ENCODE measurements around the gene CNST. TPM values are rescaled to one million over a fixed set of nuclear protein-coding genes. Genes with fewer than 3 reads are reported as not detected.
"Not testable (repeated sequence)": the region's sequence is repeated elsewhere in the genome, so short reads cannot be mapped to it uniquely, and the experiment has no call there.

The CNST gene
- polyA plus RNA-seq, 1 donor = 16.1 TPM

DNA sequence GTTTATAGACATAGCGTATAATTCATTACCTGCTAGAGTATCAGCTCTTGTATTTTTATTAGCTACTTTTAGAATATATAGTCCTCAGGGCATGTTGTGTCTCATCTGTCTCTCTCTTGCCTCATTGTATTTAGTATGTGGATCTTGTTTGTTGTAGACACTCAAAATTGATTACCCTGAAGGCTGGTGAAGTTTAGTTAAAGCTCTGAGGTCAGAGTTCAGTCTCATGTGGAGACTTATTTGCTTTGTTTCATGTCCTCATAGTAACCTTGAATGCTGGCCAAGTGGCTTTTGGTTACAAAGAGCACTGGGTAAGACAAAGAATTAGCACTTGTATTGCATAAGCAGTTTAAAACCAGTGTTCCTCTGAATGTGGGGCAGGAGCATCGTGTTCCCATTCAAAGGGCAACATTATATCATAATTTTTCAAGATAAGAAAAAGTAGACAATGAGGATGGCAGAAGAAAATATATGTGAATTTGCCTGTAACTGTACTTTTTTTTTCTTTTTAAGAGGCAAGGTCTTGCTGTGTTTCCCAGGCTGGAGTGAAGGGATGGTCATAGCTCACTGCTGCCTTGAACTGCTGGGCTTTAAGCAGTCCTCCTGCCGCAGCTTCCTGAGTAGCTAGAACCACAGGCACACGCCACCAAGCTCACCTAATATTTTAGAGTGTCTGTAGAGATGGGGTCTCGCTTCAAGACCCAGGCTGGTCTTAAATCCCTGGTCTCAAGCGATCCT is 17.4 kb downstream of the CNST start:
- WGBS (ENCODE audit: insufficient coverage, low lambda C conversion rate) = 83% methylated on average over 2 of the region's 6 CpGs
- peak in 1 of 2 donors; percentile 81 for DNase-seq
- no peaks in the 10 kb centered on the region for H3K27me3 ChIP-seq (ENCODE audit: control insufficient read depth, insufficient read depth, low read length)
- no peak overlapping the region for H3K4me3 ChIP-seq (ENCODE audit: low read length)
- H3K27ac ChIP-seq (ENCODE audit: low read length) = peak overlapping the region; percentile 53
- H3K36me3 ChIP-seq (ENCODE audit: control insufficient read depth, insufficient read depth, low read length) = no peaks in the 10 kb centered on the region
- H3K4me1 ChIP-seq (ENCODE audit: control insufficient read depth, insufficient read depth, low read length) = peaks cover 11% of the 10 kb centered on the region
- no peaks in the 10 kb centered on the region for H3K9me3 ChIP-seq (ENCODE audit: control insufficient read depth, low read depth, low read length)

GRCh38 chr1:246587032-246587431 is 20.8 kb downstream of the CNST start:
- no peak for DNase-seq
- Histone ChIP-seq H3K4me1 (ENCODE audit: control insufficient read depth, insufficient read depth, low read length) (peaks cover 9% of the 10 kb centered on the region), H3K27me3 (ENCODE audit: control insufficient read depth, insufficient read depth, low read length) (no peaks in the 10 kb centered on the region), H3K27ac (ENCODE audit: low read length) (no peak overlapping the region), H3K9me3 (ENCODE audit: control insufficient read depth, low read depth, low read length) (no peaks in the 10 kb centered on the region), H3K36me3 (ENCODE audit: control insufficient read depth, insufficient read depth, low read length) (peaks cover 6% of the 10 kb centered on the region), H3K4me3 (ENCODE audit: low read length) (no peak overlapping the region)
- no CpG with 5 or more reads among the region's 3 CpGs for WGBS (ENCODE audit: insufficient coverage, low lambda C conversion rate)

DNA sequence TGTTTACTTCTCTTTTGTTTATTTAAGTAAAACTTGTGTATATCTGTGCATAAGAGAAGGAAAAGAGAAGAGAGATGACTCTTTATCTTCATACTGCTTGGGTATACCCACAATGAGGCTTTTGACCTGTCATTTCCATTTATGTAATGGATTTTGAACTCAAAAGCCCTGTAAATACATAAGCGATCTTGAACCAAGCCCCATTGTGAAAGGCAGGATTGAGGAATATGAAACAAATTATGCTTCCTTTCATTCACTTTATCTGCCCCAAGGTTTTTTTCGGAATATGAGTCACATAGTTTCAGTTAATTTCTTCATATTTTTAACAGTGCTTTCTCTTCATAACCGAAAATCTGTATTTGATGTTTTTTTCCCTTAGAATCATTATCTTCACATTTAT is 21.4 kb downstream of the CNST start:
- H3K36me3 ChIP-seq (ENCODE audit: control insufficient read depth, insufficient read depth, low read length) = peaks cover 6% of the 10 kb centered on the region
- H3K4me3 ChIP-seq (ENCODE audit: low read length) = no peak overlapping the region
- peak overlapping the region; percentile 30 for H3K27ac ChIP-seq (ENCODE audit: low read length)
- H3K9me3 ChIP-seq (ENCODE audit: control insufficient read depth, low read depth, low read length) = no peaks in the 10 kb centered on the region
- WGBS (ENCODE audit: insufficient coverage, low lambda C conversion rate) = 69% methylated on average over 2 of the region's 3 CpGs
- H3K4me1 ChIP-seq (ENCODE audit: control insufficient read depth, insufficient read depth, low read length) = peaks cover 6% of the 10 kb centered on the region
- DNase-seq = peak in 1 of 2 donors; percentile 61
- H3K27me3 ChIP-seq (ENCODE audit: control insufficient read depth, insufficient read depth, low read length) = no peaks in the 10 kb centered on the region

DNA sequence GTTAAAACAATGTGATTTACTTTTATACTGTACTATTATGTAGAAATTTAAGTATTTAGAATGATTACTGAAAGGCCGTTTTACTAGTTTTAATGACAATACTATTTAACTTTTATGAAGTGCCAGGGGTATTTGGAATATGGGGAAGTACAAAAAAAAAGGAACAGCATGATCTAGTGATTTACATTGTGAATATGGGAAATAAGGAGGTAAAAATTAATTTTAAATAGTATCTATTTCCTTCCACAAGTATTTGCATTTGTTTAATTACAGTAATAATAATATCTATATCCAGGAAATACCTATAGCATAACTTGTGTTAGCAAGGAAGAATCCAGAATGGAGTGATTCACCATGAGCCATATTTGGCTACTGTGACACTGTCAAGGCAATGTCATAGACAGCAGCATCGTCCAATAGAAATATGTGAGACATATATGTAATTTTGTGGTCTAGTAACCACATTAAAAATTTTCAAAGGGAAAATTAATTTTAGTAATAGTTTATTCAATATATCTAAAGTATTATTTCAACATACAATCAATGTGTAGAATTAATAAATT is 22.0 kb downstream of the CNST start:
- Histone ChIP-seq H3K27me3 (ENCODE audit: control insufficient read depth, insufficient read depth, low read length) (no peaks in the 10 kb centered on the region), H3K4me3 (ENCODE audit: low read length) (no peak overlapping the region), H3K27ac (ENCODE audit: low read length) (no peak overlapping the region), H3K9me3 (ENCODE audit: control insufficient read depth, low read depth, low read length) (no peaks in the 10 kb centered on the region), H3K4me1 (ENCODE audit: control insufficient read depth, insufficient read depth, low read length) (peaks cover 6% of the 10 kb centered on the region), H3K36me3 (ENCODE audit: control insufficient read depth, insufficient read depth, low read length) (peaks cover 6% of the 10 kb centered on the region)
- 100% methylated on average over 1 of the region's 2 CpGs for WGBS (ENCODE audit: insufficient coverage, low lambda C conversion rate)
- no peak for DNase-seq

DNA sequence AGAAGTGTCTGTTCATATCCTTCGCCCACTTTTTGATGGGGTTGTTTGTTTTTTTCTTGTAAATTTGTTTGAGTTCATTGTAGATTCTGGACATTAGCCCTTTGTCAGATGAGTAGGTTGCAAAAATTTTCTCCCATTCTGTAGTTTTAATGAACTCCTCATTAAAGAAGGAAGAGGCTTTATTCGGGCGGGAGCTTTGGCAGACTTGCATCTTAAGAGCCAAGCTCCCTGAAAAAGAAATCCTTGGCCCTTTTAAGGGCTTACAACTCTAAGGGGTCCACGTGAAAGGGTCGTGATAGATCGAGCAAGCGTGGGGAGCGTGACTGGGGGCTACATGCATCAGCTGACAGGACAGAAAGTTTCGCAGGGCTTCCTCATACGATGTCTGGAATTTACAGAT is 23.7 kb downstream of the CNST start:
- WGBS (ENCODE audit: insufficient coverage, low lambda C conversion rate) = 80% methylated on average over 2 of the region's 10 CpGs
- not testable (repeated sequence) for H3K4me1 ChIP-seq (ENCODE audit: control insufficient read depth, insufficient read depth, low read length); H3K4me3 ChIP-seq (ENCODE audit: low read length); H3K27me3 ChIP-seq (ENCODE audit: control insufficient read depth, insufficient read depth, low read length); H3K27ac ChIP-seq (ENCODE audit: low read length); H3K36me3 ChIP-seq (ENCODE audit: control insufficient read depth, insufficient read depth, low read length); DNase-seq; H3K9me3 ChIP-seq (ENCODE audit: control insufficient read depth, low read depth, low read length)

DNA sequence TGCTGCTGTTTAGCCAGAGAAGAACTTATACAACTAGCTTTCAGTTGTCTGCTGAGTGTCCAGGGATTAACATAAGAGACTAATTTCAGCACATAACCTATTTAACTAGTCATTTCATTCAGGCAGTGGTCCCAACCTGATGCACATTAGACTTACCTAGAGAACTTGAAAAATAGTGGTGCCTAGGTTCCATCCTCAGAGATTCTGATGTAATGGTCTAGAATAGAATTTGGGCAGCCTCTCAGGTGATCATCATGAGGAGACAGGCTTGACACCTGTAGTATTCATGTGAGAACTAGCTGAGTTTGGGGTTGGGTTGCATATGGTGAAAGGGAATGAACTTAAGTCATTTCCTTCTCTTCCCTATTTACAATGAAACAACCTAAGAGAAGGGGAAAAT is 24.8 kb downstream of the CNST start:
- no peak overlapping the region for H3K4me3 ChIP-seq (ENCODE audit: low read length)
- DNase-seq = no peak
- H3K27me3 ChIP-seq (ENCODE audit: control insufficient read depth, insufficient read depth, low read length) = no peaks in the 10 kb centered on the region
- peaks cover under 1% of the 10 kb centered on the region for H3K9me3 ChIP-seq (ENCODE audit: control insufficient read depth, low read depth, low read length)
- H3K36me3 ChIP-seq (ENCODE audit: control insufficient read depth, insufficient read depth, low read length) = peaks cover 13% of the 10 kb centered on the region
- no peaks in the 10 kb centered on the region for H3K4me1 ChIP-seq (ENCODE audit: control insufficient read depth, insufficient read depth, low read length)
- no peak overlapping the region for H3K27ac ChIP-seq (ENCODE audit: low read length)

DNA sequence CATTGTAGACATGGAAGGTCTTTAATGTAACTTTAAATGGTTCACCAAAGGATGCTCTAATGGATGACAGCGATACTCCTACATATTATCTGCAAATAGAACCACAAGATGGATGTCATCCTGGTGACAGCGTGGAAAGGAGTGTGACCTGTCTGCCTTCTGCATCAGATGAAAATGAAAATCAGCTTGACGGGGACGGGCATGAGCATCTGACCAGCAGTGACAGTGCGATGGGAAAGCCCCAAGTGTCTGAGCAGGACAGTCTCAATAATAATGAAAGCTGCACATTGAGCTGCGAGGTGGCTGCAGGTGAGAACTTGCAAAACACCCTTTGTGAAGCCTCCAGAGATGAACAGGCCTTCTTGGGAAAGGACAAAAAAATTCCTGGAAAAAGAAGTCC is 25.2 kb downstream of the CNST start:
- Histone ChIP-seq H3K4me1 (ENCODE audit: control insufficient read depth, insufficient read depth, low read length) (no peaks in the 10 kb centered on the region), H3K4me3 (ENCODE audit: low read length) (no peak overlapping the region), H3K36me3 (ENCODE audit: control insufficient read depth, insufficient read depth, low read length) (peaks cover 13% of the 10 kb centered on the region), H3K27ac (ENCODE audit: low read length) (no peak overlapping the region), H3K9me3 (ENCODE audit: control insufficient read depth, low read depth, low read length) (peaks cover 3% of the 10 kb centered on the region), H3K27me3 (ENCODE audit: control insufficient read depth, insufficient read depth, low read length) (no peaks in the 10 kb centered on the region)
- no peak for DNase-seq
- WGBS (ENCODE audit: insufficient coverage, low lambda C conversion rate) = 100% methylated on average over 1 of the region's 6 CpGs

- H3K9me3 ChIP-seq (ENCODE audit: control insufficient read depth, low read depth, low read length) = peaks cover 3% of the 10 kb centered on the region
- no peak overlapping the region for H3K27ac ChIP-seq (ENCODE audit: low read length)
- no CpG with 5 or more reads among the region's 13 CpGs for WGBS (ENCODE audit: insufficient coverage, low lambda C conversion rate)
- H3K36me3 ChIP-seq (ENCODE audit: control insufficient read depth, insufficient read depth, low read length) = peaks cover 13% of the 10 kb centered on the region
- H3K4me3 ChIP-seq (ENCODE audit: low read length) = no peak overlapping the region
- no peaks in the 10 kb centered on the region for H3K27me3 ChIP-seq (ENCODE audit: control insufficient read depth, insufficient read depth, low read length)
- no peaks in the 10 kb centered on the region for H3K4me1 ChIP-seq (ENCODE audit: control insufficient read depth, insufficient read depth, low read length)
- DNase-seq = no peak
Measured at GRCh38 chr1:246591958-246592357, 25.7 kb downstream of the CNST start.

DNA sequence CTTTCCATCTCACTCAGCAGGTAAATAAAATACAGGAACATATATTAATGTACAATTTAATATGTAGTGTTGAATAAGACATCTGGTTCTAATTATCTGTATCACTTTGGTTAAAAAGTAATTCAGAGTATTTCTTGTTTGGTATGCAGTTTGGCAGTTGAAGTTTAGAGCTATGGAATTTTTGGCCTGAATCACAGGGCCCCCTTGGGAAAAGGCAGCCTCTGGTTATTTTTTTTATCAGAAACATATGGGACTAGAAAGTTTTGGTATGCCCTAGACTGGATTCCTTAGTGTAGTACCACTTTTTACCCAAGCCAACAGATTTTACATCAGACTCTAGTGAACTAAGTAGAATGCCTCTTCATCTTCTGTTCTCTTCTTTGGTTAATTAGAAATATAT is 26.4 kb downstream of the CNST start:
- H3K4me3 ChIP-seq (ENCODE audit: low read length) = no peak overlapping the region
- peaks cover 3% of the 10 kb centered on the region for H3K9me3 ChIP-seq (ENCODE audit: control insufficient read depth, low read depth, low read length)
- H3K36me3 ChIP-seq (ENCODE audit: control insufficient read depth, insufficient read depth, low read length) = peaks cover 17% of the 10 kb centered on the region
- H3K4me1 ChIP-seq (ENCODE audit: control insufficient read depth, insufficient read depth, low read length) = no peaks in the 10 kb centered on the region
- H3K27ac ChIP-seq (ENCODE audit: low read length) = no peak overlapping the region
- H3K27me3 ChIP-seq (ENCODE audit: control insufficient read depth, insufficient read depth, low read length) = no peaks in the 10 kb centered on the region
- DNase-seq = no peak

GRCh38 chr1:246595146-246595545 is 28.9 kb downstream of the CNST start:
- no peaks in the 10 kb centered on the region for H3K27me3 ChIP-seq (ENCODE audit: control insufficient read depth, insufficient read depth, low read length)
- H3K27ac ChIP-seq (ENCODE audit: low read length) = no peak overlapping the region
- peaks cover 17% of the 10 kb centered on the region for H3K36me3 ChIP-seq (ENCODE audit: control insufficient read depth, insufficient read depth, low read length)
- no peak for DNase-seq
- no peaks in the 10 kb centered on the region for H3K4me1 ChIP-seq (ENCODE audit: control insufficient read depth, insufficient read depth, low read length)
- H3K4me3 ChIP-seq (ENCODE audit: low read length) = no peak overlapping the region
- peaks cover 3% of the 10 kb centered on the region for H3K9me3 ChIP-seq (ENCODE audit: control insufficient read depth, low read depth, low read length)
- WGBS (ENCODE audit: insufficient coverage, low lambda C conversion rate) = no CpG with 5 or more reads among the region's 3 CpGs

DNA sequence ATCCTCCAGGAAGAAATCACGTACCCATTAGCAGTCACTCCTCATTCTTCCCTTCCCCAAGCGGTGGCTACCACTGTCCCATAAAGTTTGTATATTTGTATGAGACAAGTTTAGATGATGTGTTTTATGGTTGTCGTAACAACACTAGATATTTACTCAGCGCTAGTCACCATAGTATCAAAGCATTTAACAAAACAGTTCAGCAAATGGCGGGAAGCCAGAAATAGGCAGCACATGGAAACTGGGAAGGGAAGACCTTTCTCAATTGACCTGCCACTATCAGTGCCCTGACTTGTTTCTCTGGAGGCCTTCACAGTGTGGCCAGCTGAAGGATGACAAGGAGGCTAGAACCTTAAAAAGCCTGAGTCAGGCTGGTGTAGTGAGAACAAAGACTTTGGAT is 31.1 kb downstream of the CNST start:
- Histone ChIP-seq H3K4me3 (ENCODE audit: low read length) (no peak overlapping the region), H3K27me3 (ENCODE audit: control insufficient read depth, insufficient read depth, low read length) (no peaks in the 10 kb centered on the region), H3K9me3 (ENCODE audit: control insufficient read depth, low read depth, low read length) (peaks cover 3% of the 10 kb centered on the region), H3K36me3 (ENCODE audit: control insufficient read depth, insufficient read depth, low read length) (peaks cover 11% of the 10 kb centered on the region), H3K4me1 (ENCODE audit: control insufficient read depth, insufficient read depth, low read length) (no peaks in the 10 kb centered on the region), H3K27ac (ENCODE audit: low read length) (no peak overlapping the region)
- WGBS (ENCODE audit: insufficient coverage, low lambda C conversion rate) = no CpG with 5 or more reads among the region's 5 CpGs
- DNase-seq = peak in 1 of 2 donors; percentile 54
